AG04449 (cell line): ENCODE data around the gene RGMA.

ENCODE experiments used
- CTCF ChIA-PET: fragments of 350-600 bp; formaldehyde crosslinking; extraction: SDS; loops from one replicate; lab custom pipeline; 2021; ENCODE audit warnings: antibody characterized with exemption; lab: Yijun Ruan, JAX
- POLR2A ChIA-PET: fragments of 400-600, 350-600 bp; formaldehyde crosslinking; extraction: SDS; loops from one replicate; lab custom pipeline; 2020; ENCODE audit warnings: antibody characterized with exemption, inconsistent platforms; lab: Yijun Ruan, JAX
- DNase-seq: peaks from one replicate; pipeline ENCODE4 v3.0.0-alpha.2; 2010; ENCODE audit warnings: low read depth, low spot score
- H3K4me3 ChIP-seq: 2 replicates; pipeline ENCODE4 v1.5.1; 2011; ENCODE audit warnings: low read depth, mild to moderate bottlenecking, control low read depth, low read length
- TF ChIP-seq, protein P1 (sequence below): IDR thresholded peaks from one replicate; pipeline ENCODE4 v1.5.1; 2011; ENCODE audit warnings: mild to moderate bottlenecking, moderate library complexity, low read length, control low read depth, inconsistent platforms; ENCODE audit not compliant: insufficient read depth; ENCODE audit errors: missing control alignments

The RGMA gene

DNA sequence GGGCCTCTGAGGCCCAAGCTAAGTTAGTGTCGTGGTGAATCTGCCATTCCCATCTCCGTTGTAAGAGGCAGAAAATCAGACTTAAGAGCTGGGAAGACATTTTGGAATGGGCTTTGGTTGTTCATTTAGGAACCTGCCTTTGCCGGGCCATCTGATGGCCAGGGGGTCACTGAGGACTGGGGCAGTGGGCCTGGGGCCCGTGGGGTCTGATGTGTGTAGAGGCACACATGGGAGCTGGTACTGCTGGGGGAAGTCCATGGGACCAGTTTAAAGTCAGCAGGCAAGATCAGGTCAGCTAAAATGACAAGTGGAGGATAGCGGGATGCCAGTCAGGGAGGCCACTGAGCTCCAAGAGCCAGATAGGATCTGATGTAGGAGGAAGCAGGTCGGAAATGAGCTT, 38.3 kb upstream of the RGMA start:
- H3K4me3 ChIP-seq: no peak overlapping the region
- ChIA-PET POLR2A (no interaction called here), CTCF (interaction anchor here (1.2 kb wide), 1 partner anchor 39 kb away, joined by 3 read pairs; no protein-coding TSS in a partner anchor)
- DNase-seq: no peak
- TF ChIP-seq, protein P1, sequence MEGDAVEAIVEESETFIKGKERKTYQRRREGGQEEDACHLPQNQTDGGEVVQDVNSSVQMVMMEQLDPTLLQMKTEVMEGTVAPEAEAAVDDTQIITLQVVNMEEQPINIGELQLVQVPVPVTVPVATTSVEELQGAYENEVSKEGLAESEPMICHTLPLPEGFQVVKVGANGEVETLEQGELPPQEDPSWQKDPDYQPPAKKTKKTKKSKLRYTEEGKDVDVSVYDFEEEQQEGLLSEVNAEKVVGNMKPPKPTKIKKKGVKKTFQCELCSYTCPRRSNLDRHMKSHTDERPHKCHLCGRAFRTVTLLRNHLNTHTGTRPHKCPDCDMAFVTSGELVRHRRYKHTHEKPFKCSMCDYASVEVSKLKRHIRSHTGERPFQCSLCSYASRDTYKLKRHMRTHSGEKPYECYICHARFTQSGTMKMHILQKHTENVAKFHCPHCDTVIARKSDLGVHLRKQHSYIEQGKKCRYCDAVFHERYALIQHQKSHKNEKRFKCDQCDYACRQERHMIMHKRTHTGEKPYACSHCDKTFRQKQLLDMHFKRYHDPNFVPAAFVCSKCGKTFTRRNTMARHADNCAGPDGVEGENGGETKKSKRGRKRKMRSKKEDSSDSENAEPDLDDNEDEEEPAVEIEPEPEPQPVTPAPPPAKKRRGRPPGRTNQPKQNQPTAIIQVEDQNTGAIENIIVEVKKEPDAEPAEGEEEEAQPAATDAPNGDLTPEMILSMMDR: no peak

DNA sequence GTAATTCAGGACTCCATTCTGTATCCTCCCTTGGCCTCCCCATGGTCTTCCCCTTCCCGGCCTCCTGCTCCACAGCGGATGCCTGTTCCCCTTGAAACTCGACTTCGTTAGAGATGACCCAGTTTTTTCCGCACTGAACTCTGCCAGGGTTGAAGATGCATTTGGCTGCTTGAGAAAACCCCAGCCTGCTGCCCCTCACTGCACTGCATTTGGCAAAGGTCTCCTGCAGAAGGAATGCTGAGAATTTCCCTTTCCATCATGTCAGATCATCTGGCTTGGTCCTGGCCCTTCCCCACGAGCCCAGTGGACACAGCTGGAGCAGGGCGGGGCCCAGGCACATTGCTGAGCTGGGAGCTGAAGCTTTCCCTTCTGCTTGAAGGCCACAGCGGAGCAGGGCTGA, 37.6 kb upstream of the RGMA start:
- ChIA-PET POLR2A (no interaction called here), CTCF (no interaction called here)
- TF ChIP-seq, protein P1: no peak
- H3K4me3 ChIP-seq: no peak overlapping the region
- DNase-seq: no peak

- DNase-seq: no peak
- CTCF ChIA-PET: no interaction called here
- POLR2A ChIA-PET: no interaction called here
- TF ChIP-seq, protein P1: no peak
- H3K4me3 ChIP-seq: no peak overlapping the region
These were observed 37.1 kb upstream of the RGMA start for GRCh38 chr15:93126148-93126547.

GRCh38 chr15:93124126-93124525, 35.1 kb upstream of the RGMA start:
- ChIA-PET CTCF (no interaction called here), POLR2A (no interaction called here)
- no peak overlapping the region for H3K4me3 ChIP-seq
- TF ChIP-seq, protein P1: no peak
- no peak for DNase-seq

- no peak for DNase-seq
- TF ChIP-seq, protein P1: no peak
- ChIA-PET POLR2A (no interaction called here), CTCF (no interaction called here)
- no peak overlapping the region for H3K4me3 ChIP-seq
These were observed 33.2 kb upstream of the RGMA start for GRCh38 chr15:93121973-93122910.

DNA sequence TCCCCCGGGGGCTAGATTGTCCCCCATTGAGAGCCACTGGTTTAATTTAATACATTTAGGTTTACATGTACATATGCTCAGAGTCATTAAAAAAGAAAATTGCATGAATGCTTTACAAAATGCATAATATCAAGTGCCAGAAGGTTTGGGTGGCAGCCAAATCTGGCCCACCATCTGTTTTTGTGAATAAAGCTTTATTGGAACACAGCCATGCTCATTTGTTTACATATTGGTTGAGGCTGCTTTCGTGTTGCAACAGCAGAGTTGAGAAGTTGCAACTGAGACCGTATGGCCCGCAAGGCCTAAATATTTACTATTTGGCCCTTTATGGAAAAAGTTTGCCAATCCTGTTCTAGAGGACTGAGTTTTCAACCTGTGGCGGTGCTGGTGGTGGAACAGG, 32.1 kb upstream of the RGMA start:
- POLR2A ChIA-PET: no interaction called here
- CTCF ChIA-PET: no interaction called here
- TF ChIP-seq, protein P1: no peak
- no peak overlapping the region for H3K4me3 ChIP-seq
- DNase-seq: no peak
